Skeletal muscle tissue (tissue), 4 donors: ENCODE data around the gene SLC25A21. TPM values are rescaled to one million over a fixed set of nuclear protein-coding genes. Genes with fewer than 3 reads are reported as not detected.

ENCODE experiments used
- H3K27ac ChIP-seq: one replicate; pipeline ENCODE4 v1.7.0; 2013; ENCODE audit warnings: mild to moderate bottlenecking, low read depth, low read length, inconsistent platforms
- H3K27me3 ChIP-seq, 3 donors: one replicate each; pipeline ENCODE4 v1.7.0; 2013; ENCODE audit warnings: low read length in 3 of 3; ENCODE audit not compliant: control insufficient read depth in 3 of 3, insufficient read depth in 3 of 3
- H3K36me3 ChIP-seq, 3 donors: one replicate each; pipeline ENCODE4 v1.7.0; 2013; ENCODE audit warnings: low read length in 3 of 3; ENCODE audit not compliant: control insufficient read depth in 3 of 3, insufficient read depth in 3 of 3
- H3K4me1 ChIP-seq, 3 donors: one replicate each; pipeline ENCODE4 v1.7.0; 2013; ENCODE audit warnings: low read length in 3 of 3, mild to moderate bottlenecking in 3 of 3; ENCODE audit not compliant: control insufficient read depth in 3 of 3, insufficient read depth in 3 of 3
- H3K4me3 ChIP-seq, 3 donors: one replicate each; pipeline ENCODE4 v1.7.0; 2013; ENCODE audit warnings: low read length in 3 of 3
- H3K9ac ChIP-seq, 3 donors: one replicate each; pipeline ENCODE4 v1.7.0; 2013; ENCODE audit warnings: low read length in 3 of 3, mild to moderate bottlenecking in 3 of 3, moderate library complexity in 2 of 3, low read depth in 1 of 3
- H3K9me3 ChIP-seq, 3 donors: one replicate each; pipeline ENCODE4 v1.7.0; 2013; ENCODE audit warnings: low read length in 3 of 3; ENCODE audit not compliant: control insufficient read depth in 3 of 3
- total RNA-seq: library from RNA; depleted of rRNA; stranded (reverse); fragments of >200 nt; gene quantifications from one replicate; pipeline ENCODE4 v1.2.3, GENCODE V29; 2014
- donor health status: Osteomylitis.

SLC25A21 gene
- total RNA-seq, 1 donor from 2014 or later: 2.1 TPM

GRCh38 chr14:36671149-36671548 is 501.3 kb downstream of the SLC25A21 start:
- Histone ChIP-seq H3K27me3 (peaks cover 27 to 48% (median 29%) of the 10 kb centered on the region in 3 donors), H3K9me3 (no peaks in the 10 kb centered on the region), H3K9ac (no peak overlapping the region), H3K36me3 (no peaks in the 10 kb centered on the region), H3K27ac (no peak overlapping the region), H3K4me3 (no peak overlapping the region), H3K4me1 (no peaks in the 10 kb centered on the region)

GRCh38 chr14:36667679-36668078 is 504.7 kb downstream of the SLC25A21 start:
- Histone ChIP-seq H3K27me3 (peaks cover 47 to 70% (median 61%) of the 10 kb centered on the region in 3 donors), H3K36me3 (no peaks in the 10 kb centered on the region), H3K9me3 (no peaks in the 10 kb centered on the region), H3K9ac (no peak overlapping the region), H3K4me1 (peaks cover 15 to 16% (median 15%) of the 10 kb centered on the region in 3 donors), H3K4me3 (no peak overlapping the region), H3K27ac (no peak overlapping the region)

- H3K9ac ChIP-seq: no peak overlapping the region
- H3K4me3 ChIP-seq: no peak overlapping the region
- H3K4me1 ChIP-seq: peaks cover 21 to 25% (median 24%) of the 10 kb centered on the region in 3 donors
- H3K27me3 ChIP-seq: peaks cover 57 to 72% (median 70%) of the 10 kb centered on the region in 3 donors
- no peaks in the 10 kb centered on the region for H3K36me3 ChIP-seq
- H3K9me3 ChIP-seq: no peaks in the 10 kb centered on the region
- no peak overlapping the region for H3K27ac ChIP-seq
Measured at GRCh38 chr14:36666416-36667206, 505.8 kb downstream of the SLC25A21 start.

GRCh38 chr14:36665887-36666415 is 506.5 kb downstream of the SLC25A21 start:
- Histone ChIP-seq H3K4me3 (no peak overlapping the region), H3K9ac (no peak overlapping the region), H3K27ac (no peak overlapping the region), H3K4me1 (peaks cover 25 to 32% (median 30%) of the 10 kb centered on the region in 3 donors), H3K9me3 (no peaks in the 10 kb centered on the region), H3K36me3 (no peaks in the 10 kb centered on the region), H3K27me3 (peaks cover 59 to 75% (median 75%) of the 10 kb centered on the region in 3 donors)

GRCh38 chr14:36664322-36665193 is 507.8 kb downstream of the SLC25A21 start:
- Histone ChIP-seq H3K36me3 (no peaks in the 10 kb centered on the region), H3K9me3 (no peaks in the 10 kb centered on the region), H3K4me3 (no peak overlapping the region), H3K27me3 (peaks cover 72 to 89% (median 88%) of the 10 kb centered on the region in 3 donors), H3K4me1 (peaks cover 25 to 34% (median 31%) of the 10 kb centered on the region in 3 donors), H3K9ac (no peak overlapping the region), H3K27ac (no peak overlapping the region)

- peak overlapping the region in 1 of 3 donors; percentile 16 for H3K9ac ChIP-seq
Measured at GRCh38 chr14:36663404-36664321, 508.7 kb downstream of the SLC25A21 start.

GRCh38 chr14:36662543-36663403 is 509.6 kb downstream of the SLC25A21 start:
- H3K9ac ChIP-seq: peak overlapping the region in 1 of 3 donors; percentile 16
- no peaks in the 10 kb centered on the region for H3K9me3 ChIP-seq
- H3K4me1 ChIP-seq: peaks cover 29 to 36% (median 34%) of the 10 kb centered on the region in 3 donors
- H3K27me3 ChIP-seq: peaks cover 90 to 99% (median 97%) of the 10 kb centered on the region in 3 donors
- no peak overlapping the region for H3K27ac ChIP-seq
- no peaks in the 10 kb centered on the region for H3K36me3 ChIP-seq
- H3K4me3 ChIP-seq: peak overlapping the region; percentile 51 to 72 (median 68)

More at GRCh38 chr14:36663404-36664321, 508.7 kb downstream of the SLC25A21 start:
- H3K27ac ChIP-seq: no peak overlapping the region
- H3K4me1 ChIP-seq: peaks cover 25 to 34% (median 31%) of the 10 kb centered on the region in 3 donors
- peaks cover 81 to 95% (median 93%) of the 10 kb centered on the region in 3 donors for H3K27me3 ChIP-seq
- no peaks in the 10 kb centered on the region for H3K36me3 ChIP-seq
- no peaks in the 10 kb centered on the region for H3K9me3 ChIP-seq
- H3K4me3 ChIP-seq: peak overlapping the region; percentile 60 to 72 (median 68)

GRCh38 chr14:36662258-36662542 is 510.2 kb downstream of the SLC25A21 start:
- peaks cover 35 to 41% (median 39%) of the 10 kb centered on the region in 3 donors for H3K4me1 ChIP-seq

More at GRCh38 chr14:36662258-36662542, 510.2 kb downstream of the SLC25A21 start:
- Histone ChIP-seq H3K36me3 (no peaks in the 10 kb centered on the region), H3K27ac (no peak overlapping the region), H3K4me3 (peak overlapping the region; percentile 51 to 72 (median 68)), H3K9ac (no peak overlapping the region), H3K27me3 (peaks cover 96 to 99% (median 97%) of the 10 kb centered on the region in 3 donors), H3K9me3 (no peaks in the 10 kb centered on the region)
